HepG2 (cell line): ENCODE data around the gene EMC9. TPM values are rescaled to one million over a fixed set of nuclear protein-coding genes. Genes with fewer than 3 reads are reported as not detected.
A peak's percentile ranks its signal among the peaks of the same experiment; 100 is the strongest.

Experiments
- HOXA3 ChIP-seq: sonication (generic); formaldehyde crosslinking; IDR thresholded peaks from 2 replicates; pipeline ENCODE4 v1.5.0; 2020; ENCODE audit warnings: missing genetic modification reagents
- KLF16 ChIP-seq, 2 experiments: sonication (generic) in 1 of 2; formaldehyde crosslinking in 1 of 2; IDR thresholded peaks; 2 replicates each; pipeline versions ENCODE4 v1.6.1 to v1.8.0; 2016 to 2023; ENCODE audit warnings: missing genetic modification reagents in 2 of 2, missing compliant biosample characterization in 1 of 2
- MTA3 ChIP-seq: sonication (generic); formaldehyde crosslinking; IDR thresholded peaks from 2 replicates; pipeline ENCODE4 v1.4.0; 2020; ENCODE audit warnings: missing genetic modification reagents
- NCOA1 ChIP-seq: sonication (generic); formaldehyde crosslinking; IDR thresholded peaks from 2 replicates; pipeline ENCODE4 v1.9.0; 2021; ENCODE audit warnings: missing genetic modification reagents
- SETDB1 ChIP-seq: sonication (generic); formaldehyde crosslinking; IDR thresholded peaks from 2 replicates; pipeline ENCODE4 v1.5.1; 2020; ENCODE audit warnings: missing genetic modification reagents, mild to moderate bottlenecking, borderline replicate concordance
- SKI ChIP-seq: fragments of 450-650 bp; IDR thresholded peaks from one replicate; pipeline ENCODE4 v1.6.1; 2018; ENCODE audit warnings: mild to moderate bottlenecking; ENCODE audit not compliant: partially characterized antibody
- THYN1 ChIP-seq: sonication (generic); formaldehyde crosslinking; IDR thresholded peaks from 2 replicates; pipeline ENCODE4 v1.8.1; 2023; ENCODE audit warnings: low read depth, mild to moderate bottlenecking, moderate library complexity, missing genetic modification reagents, borderline replicate concordance
- ZFP36L1 ChIP-seq: sonication (generic); formaldehyde crosslinking; IDR thresholded peaks from 2 replicates; pipeline ENCODE4 v1.8.0; 2022; ENCODE audit warnings: mild to moderate bottlenecking, missing genetic modification reagents, moderate library complexity
- ZNF362 ChIP-seq: sonication (generic); formaldehyde crosslinking; IDR thresholded peaks from 2 replicates; pipeline ENCODE4 v1.4.0; 2020; ENCODE audit warnings: missing genetic modification reagents, mild to moderate bottlenecking, borderline replicate concordance
- polyA plus RNA-seq, 8 experiments: library from polyadenylated mRNA; depleted of rRNA in 3 of 8; stranded (reverse) in 7 of 8; unstranded in 1 of 8; fragments of >200 nt; fragmentation: Illumina TruSeq in 4 of 8; extraction: Trizol in 4 of 8; gene quantifications; 2 replicates each; pipeline versions ENCODE4 v1.2.1 to v1.2.3, GENCODE V29; 2011 to 2016; ENCODE audit warnings: low read depth in 4 of 8, missing spikeins in 1 of 8, mixed read lengths in 1 of 8; ENCODE audit not compliant: insufficient read depth in 1 of 8
- total RNA-seq, 5 experiments: library from RNA; depleted of rRNA; stranded (reverse); fragments of >200 nt; fragmentation: Illumina TruSeq; extraction: Trizol; gene quantifications; 2 replicates each; pipeline ENCODE4 v1.2.3, GENCODE V29; 2016; ENCODE audit warnings: low read depth in 1 of 5
- TF ChIP-seq, protein P1 (sequence below): sonication (generic); formaldehyde crosslinking; IDR thresholded peaks from 2 replicates; pipeline ENCODE4 v1.5.1; 2020; ENCODE audit warnings: missing genetic modification reagents, mild to moderate bottlenecking, borderline replicate concordance

The EMC9 gene
- total and polyA plus RNA-seq, 2 of the 13 experiments (the other 11 are each of a cell fraction or from before 2014, with no cell fraction given), result 60.5 to 78.7 TPM

DNA sequence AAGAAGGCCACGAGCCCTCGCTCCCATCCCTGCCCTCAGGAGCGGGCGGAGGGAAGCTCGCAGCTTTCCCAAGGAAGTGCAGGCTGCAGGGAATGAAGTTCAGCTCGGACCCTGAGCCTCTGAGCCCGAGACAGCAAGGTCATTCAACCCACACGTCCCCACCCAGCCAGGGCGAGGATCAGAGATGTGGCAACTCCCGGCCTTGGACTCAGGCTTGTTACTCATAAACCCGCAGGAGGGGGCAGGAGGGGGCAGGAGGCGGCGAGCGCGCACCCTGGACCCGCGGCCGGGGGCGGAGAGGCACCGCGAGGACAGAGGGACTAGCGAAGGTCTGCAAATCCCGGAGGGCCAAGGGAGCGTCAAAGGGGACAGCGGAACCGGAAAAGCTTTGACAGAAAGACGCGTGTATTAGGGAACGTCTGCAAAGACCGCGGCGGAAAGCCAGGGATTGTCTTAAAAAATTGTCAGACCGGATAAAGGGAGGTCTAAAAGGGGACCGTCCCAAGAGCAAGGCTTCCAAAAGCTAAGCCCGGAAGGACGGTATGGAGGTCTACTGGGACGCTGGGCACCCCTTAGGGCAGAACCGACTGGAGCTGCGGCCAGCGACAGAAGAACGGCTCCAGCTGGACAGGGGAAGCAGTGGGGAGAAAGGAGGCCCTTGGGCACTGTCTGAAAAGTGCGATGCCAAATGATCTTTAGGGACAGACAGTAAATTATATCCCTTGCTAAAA is 27.4 kb downstream of the EMC9 start (continued):
- TF ChIP-seq KLF16 (CRISPR knock-in tag; IDR thresholded peaks at IDR 0.05), result peak in 1 of 2 experiments; percentile 99; a peak in 2 of 4 replicates
- peak; percentile 99 for TF ChIP-seq NCOA1
- peak; percentile 62; the same call in 1 of the 2 replicates for TF ChIP-seq ZNF362 (CRISPR knock-in tag)
- TF ChIP-seq, protein P1, sequence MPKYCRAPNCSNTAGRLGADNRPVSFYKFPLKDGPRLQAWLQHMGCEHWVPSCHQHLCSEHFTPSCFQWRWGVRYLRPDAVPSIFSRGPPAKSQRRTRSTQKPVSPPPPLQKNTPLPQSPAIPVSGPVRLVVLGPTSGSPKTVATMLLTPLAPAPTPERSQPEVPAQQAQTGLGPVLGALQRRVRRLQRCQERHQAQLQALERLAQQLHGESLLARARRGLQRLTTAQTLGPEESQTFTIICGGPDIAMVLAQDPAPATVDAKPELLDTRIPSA, result no peak; the same call in 1 of the 2 replicates
- TF ChIP-seq MTA3, result 0 out of 2 replicates have a peak, but pooled peaks have one; percentile 25
- no peak for TF ChIP-seq THYN1 (CRISPR knock-in tag)
- TF ChIP-seq SETDB1 (CRISPR knock-in tag), result no peak
- TF ChIP-seq HOXA3 (CRISPR knock-in tag), result peak; percentile 98
- TF ChIP-seq SKI, result peak; percentile 97
- peak; percentile 96; the same call in 1 of the 2 replicates for TF ChIP-seq ZFP36L1 (CRISPR knock-in tag)
